Calu3 (cell line): ENCODE data around the gene TNFRSF4. TPM values are rescaled to one million over a fixed set of nuclear protein-coding genes. Genes with fewer than 3 reads are reported as not detected.
A peak's percentile ranks its signal among the peaks of the same experiment; 100 is the strongest.

ENCODE experiments used
- BruUV-seq: library from RNA; stranded (reverse); fragments of 400-500 nt; replicated peaks from 2 replicates; lab custom pipeline; 2021; lab: Mats Ljungman, UMichigan
- CTCF ChIA-PET: fragments of 300-600 bp; sonication (Branson Sonifier 250); formaldehyde crosslinking; loops from one replicate; lab custom pipeline; 2022; ENCODE audit warnings: antibody characterized with exemption; lab: Charles Lee
- DNase-seq: peaks from one replicate; pipeline ENCODE4 v3.0.0; 2022
- H3K27ac Mint-ChIP-seq: one replicate; pipeline ENCODE4 v1.8.0; 2022; ENCODE audit warnings: mixed read lengths; ENCODE audit not compliant: unreplicated experiment
- H3K27me3 Mint-ChIP-seq: one replicate; pipeline ENCODE4 v1.8.0; 2022; ENCODE audit warnings: mixed read lengths; ENCODE audit not compliant: unreplicated experiment
- H3K36me3 Mint-ChIP-seq: one replicate; pipeline ENCODE4 v1.8.0; 2022; ENCODE audit warnings: mild to moderate bottlenecking, moderate library complexity, mixed read lengths; ENCODE audit not compliant: insufficient read depth, unreplicated experiment
- H3K4me1 Mint-ChIP-seq: one replicate; pipeline ENCODE4 v1.8.0; 2022; ENCODE audit warnings: mild to moderate bottlenecking, low read depth, mixed read lengths; ENCODE audit not compliant: unreplicated experiment
- H3K4me3 Mint-ChIP-seq: one replicate; pipeline ENCODE4 v1.8.0; 2022; ENCODE audit warnings: mild to moderate bottlenecking, low read depth, moderate library complexity, mixed read lengths; ENCODE audit not compliant: unreplicated experiment
- H3K9me3 Mint-ChIP-seq: one replicate; pipeline ENCODE4 v1.8.0; 2022; ENCODE audit warnings: low read depth, mixed read lengths; ENCODE audit not compliant: unreplicated experiment
- CTCF ChIP-seq: fragments of 200-600 bp; IDR thresholded peaks from one replicate; pipeline ENCODE4 v1.8.0; 2022; ENCODE audit warnings: antibody characterized with exemption; ENCODE audit not compliant: unreplicated experiment
- intact Hi-C: fragments of 100-400 bp; cut with micrococcal nuclease; formaldehyde crosslinking; loops from one replicate; pipeline ENCODE4 v1.10.0; 2022; ENCODE audit not compliant: unreplicated experiment
- total RNA-seq: library from RNA; stranded (reverse); gene quantifications from 2 replicates; pipeline ENCODE4 v1.2.3, GENCODE V29; 2022

The TNFRSF4 gene
- total RNA-seq, 1 experiment from 2014 or later, result not detected

DNA sequence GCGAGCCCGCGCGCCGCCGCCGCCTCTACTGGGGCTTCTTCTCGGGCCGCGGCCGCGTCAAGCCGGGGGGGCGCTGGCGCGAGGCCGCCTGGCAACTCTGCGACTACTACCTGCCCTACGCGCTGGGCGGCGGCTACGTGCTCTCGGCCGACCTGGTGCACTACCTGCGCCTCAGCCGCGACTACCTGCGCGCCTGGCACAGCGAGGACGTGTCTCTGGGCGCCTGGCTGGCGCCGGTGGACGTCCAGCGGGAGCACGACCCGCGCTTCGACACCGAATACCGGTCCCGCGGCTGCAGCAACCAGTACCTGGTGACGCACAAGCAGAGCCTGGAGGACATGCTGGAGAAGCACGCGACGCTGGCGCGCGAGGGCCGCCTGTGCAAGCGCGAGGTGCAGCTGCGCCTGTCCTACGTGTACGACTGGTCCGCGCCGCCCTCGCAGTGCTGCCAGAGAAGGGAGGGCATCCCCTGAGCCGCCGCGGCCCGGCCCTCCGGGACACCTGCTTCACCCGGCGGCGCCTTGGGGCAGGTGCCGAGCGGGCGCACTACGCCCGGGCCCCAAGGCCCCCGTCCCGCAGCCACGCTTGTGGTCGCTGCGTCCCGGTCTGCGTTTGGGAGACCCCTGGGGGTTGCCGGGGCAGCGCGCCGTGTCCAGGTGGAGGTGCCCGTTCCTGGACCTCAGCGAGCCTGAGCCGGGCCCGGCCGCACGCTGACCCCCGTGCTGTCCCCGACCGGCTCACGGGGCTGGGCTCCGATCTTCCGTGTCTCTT is 19.0 kb upstream of the TNFRSF4 start:
- peak overlapping the region; percentile 76 for H3K27ac Mint-ChIP-seq
- H3K27me3 Mint-ChIP-seq, result no peaks in the 10 kb centered on the region
- intact Hi-C loops, result loop anchor here (10.0 kb wide), 1 partner anchor 68 kb away; no protein-coding TSS in a partner anchor
- H3K9me3 Mint-ChIP-seq, result no peaks in the 10 kb centered on the region
- TF ChIP-seq CTCF, result no peak
- peaks cover 55% of the 10 kb centered on the region for H3K36me3 Mint-ChIP-seq
- no peak for DNase-seq
- H3K4me3 Mint-ChIP-seq, result peak overlapping the region; percentile 43
- peaks cover 16% of the 10 kb centered on the region for H3K4me1 Mint-ChIP-seq
- BruUV-seq, result no TSS peak
- CTCF ChIA-PET, result no interaction called here

DNA sequence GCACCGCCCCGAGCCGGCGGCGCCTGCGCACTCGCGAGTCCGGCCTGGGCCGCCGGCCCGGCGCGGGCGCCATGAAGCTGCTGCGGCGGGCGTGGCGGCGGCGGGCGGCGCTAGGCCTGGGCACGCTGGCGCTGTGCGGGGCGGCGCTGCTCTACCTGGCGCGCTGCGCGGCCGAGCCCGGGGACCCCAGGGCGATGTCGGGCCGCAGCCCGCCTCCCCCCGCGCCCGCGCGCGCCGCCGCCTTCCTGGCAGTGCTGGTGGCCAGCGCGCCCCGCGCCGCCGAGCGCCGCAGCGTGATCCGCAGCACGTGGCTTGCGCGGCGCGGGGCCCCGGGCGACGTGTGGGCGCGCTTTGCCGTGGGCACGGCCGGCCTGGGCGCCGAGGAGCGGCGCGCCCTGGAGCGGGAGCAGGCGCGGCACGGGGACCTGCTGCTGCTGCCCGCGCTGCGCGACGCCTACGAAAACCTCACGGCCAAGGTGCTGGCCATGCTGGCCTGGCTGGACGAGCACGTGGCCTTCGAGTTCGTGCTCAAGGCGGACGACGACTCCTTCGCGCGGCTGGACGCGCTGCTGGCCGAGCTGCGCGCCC is 18.3 kb upstream of the TNFRSF4 start, which contains the start of gene B3GALT6:
TSS of gene B3GALT6 (plus strand) at position 30 of the 588 bp plus-strand sequence. CDS start at position 72, 42 bp downstream.
- intact Hi-C loops, result loop anchor here (10.0 kb wide), 1 partner anchor 68 kb away; no protein-coding TSS in a partner anchor
- Mint-ChIP-seq H3K4me3 (peak within 1 kb of the TSS; percentile 79), H3K27me3 (no peaks in the 10 kb centered on the region), H3K27ac (peak within 1 kb of the TSS; percentile 85), H3K36me3 (peaks cover 48% of the 10 kb centered on the region), H3K4me1 (peaks cover 16% of the 10 kb centered on the region), H3K9me3 (no peaks in the 10 kb centered on the region)
- CTCF ChIA-PET, result no interaction called here
- no TSS peak for BruUV-seq
- DNase-seq, result no peak
- no peak for TF ChIP-seq CTCF

DNA sequence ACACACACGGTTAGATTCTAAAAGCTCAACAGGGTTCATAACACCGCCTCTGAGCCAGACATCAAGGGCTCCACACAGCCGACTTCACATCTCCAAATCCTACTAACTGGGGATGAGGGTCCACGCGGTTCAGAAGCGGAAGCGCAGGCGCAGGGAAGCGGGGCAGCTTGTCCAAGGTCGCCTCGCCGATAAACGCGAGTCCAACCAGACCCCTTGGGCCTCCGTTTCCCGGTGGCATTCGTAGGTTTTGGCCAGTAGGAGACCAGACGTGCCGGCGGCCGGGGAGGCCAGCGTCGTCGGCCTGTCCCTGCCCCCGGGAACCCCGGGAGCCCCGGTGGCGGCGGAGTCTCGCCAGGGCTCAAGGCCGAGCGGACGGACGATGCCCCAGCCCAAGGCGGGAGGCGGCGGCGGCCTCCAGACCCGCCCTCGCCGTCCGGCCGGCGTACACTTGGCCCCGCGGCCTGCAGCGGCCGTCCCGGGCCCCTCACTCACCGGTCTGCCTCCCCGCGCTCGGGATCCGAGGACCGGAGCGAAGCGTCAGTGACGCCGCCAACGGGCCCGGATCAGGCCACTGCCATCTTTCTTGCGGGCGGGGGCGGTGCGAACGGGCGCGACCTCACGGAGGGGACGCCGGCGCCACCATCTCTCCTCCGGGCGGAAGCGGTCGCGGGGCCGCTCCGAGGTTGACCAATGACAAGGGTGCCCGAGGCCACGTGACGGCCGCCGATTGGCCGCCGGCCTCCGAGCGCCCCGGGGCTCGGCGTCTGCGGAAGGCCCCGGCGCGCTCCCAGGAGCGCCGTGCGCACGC is 17.7 kb upstream of the TNFRSF4 start, which contains the start of gene SDF4:
TSS of gene SDF4 (minus strand) at position 602 of the 808 bp plus-strand sequence. CDS start 3,229 bp downstream, outside the sequence.
- TF ChIP-seq CTCF, result no peak
- peak within 1 kb of the TSS; percentile 85 for H3K27ac Mint-ChIP-seq
- peaks cover 16% of the 10 kb centered on the region for H3K4me1 Mint-ChIP-seq
- DNase-seq, result peak; percentile 94
- peaks cover 41% of the 10 kb centered on the region for H3K36me3 Mint-ChIP-seq
- CTCF ChIA-PET, result interaction anchor here (0.6 to 1.5 kb wide), 2 partner anchors 74 to 109 kb away, joined by 5 to 8 read pairs; no protein-coding TSS in a partner anchor
- intact Hi-C loops, result loop anchor here (10.0 kb wide), 1 partner anchor 67 kb away; no protein-coding TSS in a partner anchor
- no peaks in the 10 kb centered on the region for H3K9me3 Mint-ChIP-seq
- BruUV-seq, result no TSS peak
- H3K27me3 Mint-ChIP-seq, result no peaks in the 10 kb centered on the region
- peak within 1 kb of the TSS; percentile 79 for H3K4me3 Mint-ChIP-seq
